Endothelial cell of umbilical vein (primary cell): Measurements from ENCODE around the gene NPIPB9. TPM values are rescaled to one million over a fixed set of nuclear protein-coding genes. Genes with fewer than 3 reads are reported as not detected.
A peak's percentile ranks its signal among the peaks of the same experiment; 100 is the strongest.
"Not testable (repeated sequence)": the region's sequence is repeated elsewhere in the genome, so short reads cannot be mapped to it uniquely, and the experiment has no call there.

Experiments used
- BruUV-seq: library from RNA; stranded (reverse); fragments of 400-500 nt; replicated peaks from 2 replicates; lab custom pipeline; 2021; lab: Mats Ljungman, UMichigan
- CTCF ChIA-PET: fragments of 300-600, 350-600 bp; sonication (Branson Sonifier 250); formaldehyde crosslinking; loops from one replicate; lab custom pipeline; 2021; ENCODE audit warnings: antibody characterized with exemption, inconsistent platforms; lab: Charles Lee
- POLR2A ChIA-PET: fragments of 300-600, 350-600 bp; sonication (Branson Sonifier 250); formaldehyde crosslinking; loops from one replicate; lab custom pipeline; 2021; ENCODE audit warnings: antibody characterized with exemption, inconsistent platforms; lab: Charles Lee
- DNase-seq: peaks from one replicate; pipeline ENCODE4 v3.0.0-alpha.2; 2011; ENCODE audit warnings: low read depth, low spot score
- FAIRE-seq: peaks from 2 replicates; lab custom pipeline; 2011; peaks lifted over from hg19 to GRCh38; lab: Jason Lieb, UNC
- H2AFZ ChIP-seq: 2 replicates; pipeline ENCODE4 v1.6.0; 2012; ENCODE audit warnings: low read depth, low read length, control low read depth, inconsistent platforms
- H3K27ac ChIP-seq: 2 replicates; pipeline ENCODE4 v1.5.1; 2011; ENCODE audit warnings: low read depth, mild to moderate bottlenecking, control low read depth, low read length, moderate library complexity; ENCODE audit not compliant: insufficient read depth
- H3K27me3 ChIP-seq, 2 experiments: 2 replicates each; pipeline versions ENCODE4 v1.6.0 to v1.6.1; 2011; ENCODE audit warnings: low read length in 2 of 2, mixed read lengths in 1 of 2; ENCODE audit not compliant: control insufficient read depth in 2 of 2, insufficient read depth in 2 of 2
- H3K36me3 ChIP-seq, 2 experiments: 2 replicates in 1 of 2; 3 replicates in 1 of 2; pipeline ENCODE4 v1.5.1; 2011; ENCODE audit warnings: low read length in 2 of 2, mild to moderate bottlenecking in 1 of 2, moderate library complexity in 1 of 2; ENCODE audit not compliant: control insufficient read depth in 2 of 2, insufficient read depth in 2 of 2; ENCODE audit errors: extremely low read depth in 1 of 2
- H3K4me1 ChIP-seq: 3 replicates; pipeline ENCODE4 v1.5.1; 2011; ENCODE audit warnings: mild to moderate bottlenecking, low read length; ENCODE audit not compliant: control insufficient read depth, insufficient read depth; ENCODE audit errors: extremely low read depth
- H3K4me2 ChIP-seq: 2 replicates; pipeline ENCODE4 v1.6.1; 2011; ENCODE audit warnings: low read length, control low read depth, mixed read lengths; ENCODE audit not compliant: insufficient read depth
- H3K4me3 ChIP-seq, 3 experiments: fragments of 200-600 bp in 1 of 3; sonication (generic), shearing (Covaris generic) in 1 of 3; replicated peaks in 1 of 3; 2 replicates each; pipeline ENCODE4 v1.5.1; 2011 to 2016; ENCODE audit warnings: control low read depth in 3 of 3, low read length in 3 of 3, mild to moderate bottlenecking in 2 of 3, inconsistent platforms in 1 of 3, low read depth in 1 of 3, moderate library complexity in 1 of 3; ENCODE audit not compliant: insufficient read depth in 1 of 3
- H3K79me2 ChIP-seq: 2 replicates; pipeline ENCODE4 v1.6.0; 2012; ENCODE audit warnings: low read length, inconsistent platforms; ENCODE audit not compliant: control insufficient read depth, insufficient read depth
- H3K9ac ChIP-seq: replicated peaks from 2 replicates; pipeline ENCODE3; 2011; ENCODE audit warnings: low read length, control low read depth; ENCODE audit not compliant: insufficient read depth; ENCODE audit errors: extremely low read depth
- H3K9me1 ChIP-seq: replicated peaks from 3 replicates; pipeline ENCODE4 v1.6.0; 2011; ENCODE audit warnings: mild to moderate bottlenecking, low read length; ENCODE audit not compliant: control insufficient read depth, insufficient read depth; ENCODE audit errors: extremely low read depth
- H3K9me3 ChIP-seq: replicated peaks from 2 replicates; pipeline ENCODE4 v1.5.1; 2012; ENCODE audit warnings: low read length, inconsistent platforms; ENCODE audit not compliant: control insufficient read depth, insufficient read depth
- H4K20me1 ChIP-seq: replicated peaks from 2 replicates; pipeline ENCODE3; 2011; ENCODE audit warnings: mild to moderate bottlenecking, low read length; ENCODE audit not compliant: control insufficient read depth, insufficient read depth; ENCODE audit errors: extremely low read depth
- dilution Hi-C: fragments of 300-500 bp; cut with MboI; formaldehyde crosslinking; loops from one replicate; pipeline ENCODE4 v1.15.0; 2019; ENCODE audit warnings: low sequenced_read_pairs; ENCODE audit not compliant: extremely low pct_ligation_motif_present
- intact Hi-C: fragments of 100-400 bp; cut with micrococcal nuclease; formaldehyde crosslinking; loops from one replicate; pipeline ENCODE4 v1.10.0; 2022
- polyA plus RNA-seq, 4 experiments: library from polyadenylated mRNA; depleted of rRNA in 3 of 4; stranded (reverse) in 3 of 4; unstranded in 1 of 4; fragments of >200 nt; gene quantifications; 2 replicates each; pipeline versions ENCODE4 v1.2.1 to v1.2.3, GENCODE V29; 2011 to 2012; ENCODE audit warnings: missing spikeins in 1 of 4
- total RNA-seq: library from RNA; stranded (reverse); gene quantifications from 2 replicates; pipeline ENCODE4 v1.2.3, GENCODE V29; 2021

Gene NPIPB9
- total and polyA plus RNA-seq, 2 donors (not counting 3 experiments of a cell fraction or from before 2014, with no cell fraction given), result 0.36 TPM; not detected in 1

- FAIRE-seq, CTCF ChIA-PET, POLR2A ChIA-PET, H3K9me3 ChIP-seq, H2AFZ ChIP-seq, H3K36me3 ChIP-seq, dilution Hi-C loops, H3K79me2 ChIP-seq, intact Hi-C loops, BruUV-seq, H4K20me1 ChIP-seq, H3K4me3 ChIP-seq, DNase-seq, H3K9me1 ChIP-seq, H3K4me2 ChIP-seq, H3K4me1 ChIP-seq, H3K9ac ChIP-seq, H3K27ac ChIP-seq, H3K27me3 ChIP-seq: not testable (repeated sequence)
Observed at GRCh38 chr16:28740631-28741030, 11.0 kb upstream of the NPIPB9 start.

GRCh38 chr16:28741295-28741694, 10.3 kb upstream of the NPIPB9 start:
- POLR2A ChIA-PET, CTCF ChIA-PET, H3K4me2 ChIP-seq, H3K9me1 ChIP-seq, H3K36me3 ChIP-seq, H3K27ac ChIP-seq, H3K9me3 ChIP-seq, H2AFZ ChIP-seq, dilution Hi-C loops, H3K79me2 ChIP-seq, H3K9ac ChIP-seq, DNase-seq, H4K20me1 ChIP-seq, BruUV-seq, H3K27me3 ChIP-seq, H3K4me3 ChIP-seq, H3K4me1 ChIP-seq, intact Hi-C loops: not testable (repeated sequence)
- peak; percentile 76 for FAIRE-seq

GRCh38 chr16:28746618-28747350, 4.8 kb upstream of the NPIPB9 start:
- H3K4me2 ChIP-seq, H3K36me3 ChIP-seq, FAIRE-seq, H3K27ac ChIP-seq, H3K79me2 ChIP-seq, DNase-seq, CTCF ChIA-PET, H4K20me1 ChIP-seq, H3K9me1 ChIP-seq, H3K9ac ChIP-seq, H3K4me3 ChIP-seq, H3K27me3 ChIP-seq, BruUV-seq, dilution Hi-C loops, H3K9me3 ChIP-seq, H2AFZ ChIP-seq, intact Hi-C loops, H3K4me1 ChIP-seq, POLR2A ChIA-PET: not testable (repeated sequence)

GRCh38 chr16:28749997-28750465, 1.6 kb upstream of the NPIPB9 start:
- H3K27me3 ChIP-seq, H3K27ac ChIP-seq, DNase-seq, H2AFZ ChIP-seq, H3K36me3 ChIP-seq, intact Hi-C loops, H3K4me2 ChIP-seq, H3K4me1 ChIP-seq, dilution Hi-C loops, H3K79me2 ChIP-seq, BruUV-seq, H3K9me1 ChIP-seq, H4K20me1 ChIP-seq, H3K9ac ChIP-seq, POLR2A ChIA-PET, CTCF ChIA-PET, H3K9me3 ChIP-seq: not testable (repeated sequence)
- peak overlapping the region in 1 of 3 experiments; percentile 2 for H3K4me3 ChIP-seq
- peak; percentile 91 for FAIRE-seq
